Cardiac atrium fibroblast (primary cell): Measurements from ENCODE around the gene OR2M7. TPM values are rescaled to one million over a fixed set of nuclear protein-coding genes. Genes with fewer than 3 reads are reported as not detected.

Experiments
- total RNA-seq: library from RNA; depleted of rRNA; stranded (reverse); fragments of >200 nt; gene quantifications from 2 replicates; pipeline ENCODE4 v1.2.3, GENCODE V29; 2015

Gene OR2M7
- total RNA-seq: not detected in 2 replicates

DNA sequence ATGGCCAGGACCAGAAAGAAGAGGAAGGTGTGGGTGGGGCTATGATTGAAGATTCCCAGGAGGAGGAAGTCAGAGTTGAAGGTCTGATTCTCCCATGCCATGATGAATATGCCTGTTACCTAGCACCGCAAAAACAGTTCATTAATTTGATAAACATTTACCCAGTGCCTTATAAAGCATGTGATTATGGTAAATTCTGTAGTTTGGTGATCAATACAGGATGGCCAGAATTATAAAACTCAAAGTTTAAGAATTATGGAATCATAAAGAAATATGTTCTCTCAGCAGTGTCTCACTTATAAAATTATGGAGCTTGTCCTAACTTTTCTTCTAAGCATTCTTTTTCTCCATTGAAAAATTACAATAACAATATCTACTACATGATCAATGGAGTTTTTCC, at the start of gene OR2M7:
Gene OR2M7, minus strand, starts transcription at position 101 of the 400 bp plus-strand sequence. Its CDS starts 0 bp downstream, at position 101.

DNA sequence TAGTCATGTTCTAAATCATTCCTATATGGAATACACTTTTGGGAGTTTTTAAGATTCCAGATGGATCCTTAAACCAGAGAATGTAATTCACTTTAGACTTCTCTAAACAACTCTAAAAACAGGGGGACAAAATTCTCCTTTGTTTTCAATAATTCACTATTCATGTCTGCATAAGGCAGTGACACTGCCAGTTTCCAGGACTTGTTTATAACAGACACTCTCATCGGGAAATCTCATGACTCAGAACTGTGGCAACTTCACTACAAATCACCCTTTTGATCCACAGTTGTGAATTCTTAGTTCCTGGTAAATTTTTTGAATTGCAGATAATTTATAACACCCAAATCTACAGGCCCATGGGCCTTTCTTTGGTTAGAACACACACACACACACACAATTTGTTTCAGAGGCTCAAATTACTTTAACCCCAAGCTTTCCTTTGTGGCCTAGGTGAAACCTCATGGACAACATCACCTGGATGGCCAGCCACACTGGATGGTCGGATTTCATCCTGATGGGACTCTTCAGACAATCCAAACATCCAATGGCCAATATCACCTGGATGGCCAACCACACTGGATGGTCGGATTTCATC, 36.9 kb upstream of the OR2M7 start, which contains the start of gene OR2T4:
Gene OR2T4, plus strand, starts transcription at position 545 of the 595 bp plus-strand sequence. Its CDS starts 0 bp downstream, at position 545.

GRCh38 chr1:248348475-248348874, 24.1 kb upstream of the OR2M7 start, which contains the start of gene OR14C36:
Gene OR14C36 (plus strand): TSS chr1:248348775. CDS start chr1:248348775, 0 bp downstream.

DNA sequence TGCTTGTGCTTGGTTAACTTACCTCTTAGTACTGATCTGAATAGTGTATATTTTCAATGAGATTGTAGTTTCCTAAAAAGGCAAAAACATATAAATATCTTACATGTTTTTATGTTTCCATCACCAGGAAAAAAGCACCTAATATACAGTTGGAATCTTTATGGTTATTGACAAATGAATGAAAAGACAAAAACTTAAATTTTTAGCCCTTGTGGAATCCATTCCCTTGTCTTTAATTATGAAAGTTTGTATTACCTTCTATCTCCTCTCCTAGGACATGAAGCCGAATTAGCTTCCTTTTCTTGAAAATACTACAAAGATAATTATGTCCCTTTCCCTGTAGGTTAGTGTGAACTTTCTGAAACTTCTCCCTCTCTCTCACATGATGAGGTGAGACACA, 21.0 kb downstream of the OR2M7 start, which contains the start of gene OR2T12:
Gene OR2T12, minus strand, starts transcription at position 101 of the 400 bp plus-strand sequence. CDS start 7,846 bp downstream, outside the sequence.

GRCh38 chr1:248277876-248278275, 46.5 kb downstream of the OR2M7 start, which contains the start of gene OR2T33:
Gene OR2T33 (minus strand): TSS chr1:248277976. CDS start chr1:248273814, 4,162 bp downstream.

Other genes with a start within 250 kb of the OR2M7 start
- gene OR2L13, start 229.4 kb downstream of the OR2M7 start, total RNA-seq: not detected in 2 replicates
- not detected in 2 replicates for gene OR2M5, start 179.4 kb downstream of the OR2M7 start, total RNA-seq
- not detected in 2 replicates for gene OR2M2, start 149.7 kb downstream of the OR2M7 start, total RNA-seq
- not detected in 2 replicates for gene OR2M3, start 127.3 kb downstream of the OR2M7 start, total RNA-seq
- not detected in 2 replicates for gene OR2M4, start 93.2 kb downstream of the OR2M7 start, total RNA-seq
- gene OR2T33, start 46.6 kb downstream of the OR2M7 start, total RNA-seq: not detected in 2 replicates
- not detected in 2 replicates for gene OR2T12, start 21.1 kb downstream of the OR2M7 start, total RNA-seq
- gene OR14C36, start 24.2 kb upstream of the OR2M7 start, total RNA-seq: not detected in 2 replicates
- gene OR2T4, start 37.1 kb upstream of the OR2M7 start, total RNA-seq: not detected in 2 replicates
- not detected in 2 replicates for gene OR2T6, start 51.2 kb upstream of the OR2M7 start, total RNA-seq
- not detected in 2 replicates for gene OR2T1, start 78.5 kb upstream of the OR2M7 start, total RNA-seq
- not detected in 2 replicates for gene OR2T2, start 121.1 kb upstream of the OR2M7 start, total RNA-seq
- gene OR2T3, start 148.8 kb upstream of the OR2M7 start, total RNA-seq: not detected in 2 replicates
- not detected in 2 replicates for gene OR2T5, start 164.0 kb upstream of the OR2M7 start, total RNA-seq
- gene OR2G6, start 183.5 kb upstream of the OR2M7 start, total RNA-seq: not detected in 2 replicates
- gene OR2T29, start 238.2 kb upstream of the OR2M7 start, total RNA-seq: not detected in 2 replicates